ENCODE results near the gene SMAD3.

Gene SMAD3

DNA sequence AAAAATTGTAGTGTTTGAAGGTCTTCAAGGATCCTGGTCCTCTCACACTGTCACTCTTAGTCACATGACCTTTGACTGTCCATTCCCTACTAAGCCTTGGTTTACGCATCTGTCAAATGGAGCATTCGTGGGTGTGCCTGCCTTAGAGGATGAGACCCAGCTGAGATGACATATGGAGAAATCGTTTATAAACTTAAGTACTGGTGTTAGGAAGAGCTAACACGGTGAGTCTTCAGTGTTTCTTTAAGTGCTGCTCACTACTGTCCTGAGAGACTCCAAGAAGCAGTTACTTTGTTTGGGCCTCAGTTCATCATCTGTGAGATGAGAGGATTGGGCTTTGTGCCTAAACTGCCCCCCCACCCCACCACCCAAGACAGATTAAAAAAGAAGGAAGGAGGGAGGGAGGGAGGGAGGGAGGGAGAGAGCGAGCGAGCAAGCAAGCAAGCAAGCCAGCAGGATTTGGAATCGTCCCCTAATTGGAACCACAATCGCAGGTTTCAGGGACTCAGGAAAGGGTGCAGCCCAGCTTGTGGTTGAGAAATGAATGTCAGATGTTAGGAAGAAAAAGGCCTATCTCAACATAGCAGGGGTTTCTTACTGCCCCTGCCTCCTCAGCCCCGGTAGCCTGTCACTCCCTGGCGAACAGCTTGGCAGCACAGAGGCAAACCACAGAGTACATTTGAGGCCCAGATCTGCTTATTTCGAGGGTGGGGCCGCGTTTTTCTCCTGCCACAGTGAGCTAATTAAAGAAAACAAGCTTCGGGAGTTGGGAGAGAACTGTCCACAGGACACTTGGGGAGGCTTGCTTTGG is 32.7 kb downstream of the SMAD3 start:
- DNase-seq: no peak

DNA sequence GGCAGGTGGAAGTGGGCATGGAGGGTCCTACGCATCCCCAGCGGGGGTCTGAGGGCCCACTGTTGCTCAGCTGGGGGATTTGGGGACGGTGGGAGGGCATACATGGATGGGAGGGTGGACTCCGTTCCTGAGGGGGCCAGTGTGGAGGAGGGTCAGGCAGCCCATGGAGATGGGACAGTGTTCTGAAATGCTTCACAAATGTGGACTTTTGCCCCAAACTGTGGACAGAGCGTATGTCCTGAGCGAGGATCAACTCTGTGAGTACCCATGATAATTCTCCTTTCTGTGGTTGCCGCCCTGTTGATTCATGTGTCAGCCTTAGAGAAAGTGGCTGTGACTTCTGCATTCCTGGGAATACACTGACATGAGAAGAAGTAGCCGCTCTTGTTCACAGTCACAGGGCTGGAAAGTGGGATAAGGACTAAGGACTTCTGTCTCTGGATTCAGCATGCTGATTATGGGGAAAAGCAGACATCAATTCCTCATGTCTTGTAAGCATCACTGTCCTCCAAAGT is 33.4 kb downstream of the SMAD3 start:
- no peak for DNase-seq

DNA sequence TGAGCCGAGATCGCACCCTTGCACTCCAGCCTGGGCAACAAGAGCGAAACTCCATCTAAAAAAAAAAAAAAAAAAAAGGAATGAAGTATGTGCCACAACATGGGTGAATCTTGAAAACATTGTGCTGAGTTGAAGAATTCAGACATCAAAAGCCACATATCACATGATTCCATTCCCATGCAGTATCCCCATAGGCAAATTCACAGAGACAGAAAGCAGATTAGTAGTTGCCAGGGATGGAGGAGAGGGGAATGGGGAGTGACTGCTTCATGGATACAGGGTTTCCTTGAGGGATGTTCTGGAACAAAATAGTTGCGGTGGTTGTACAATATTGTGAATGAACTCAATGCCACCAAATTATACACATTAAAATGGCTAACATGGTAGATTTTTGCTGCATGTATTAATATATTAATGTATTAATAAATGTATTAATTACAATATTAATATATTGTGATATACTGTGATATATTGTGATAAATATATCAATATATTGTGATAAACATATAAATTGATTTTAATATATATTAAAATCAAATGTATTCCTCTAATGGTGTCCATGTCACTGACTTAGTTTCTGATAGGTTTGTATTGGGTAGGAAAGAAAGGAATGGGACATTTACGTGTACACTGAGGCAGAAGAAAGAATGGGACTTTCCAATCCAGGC is 34.9 kb downstream of the SMAD3 start:
- no peak for DNase-seq

DNA sequence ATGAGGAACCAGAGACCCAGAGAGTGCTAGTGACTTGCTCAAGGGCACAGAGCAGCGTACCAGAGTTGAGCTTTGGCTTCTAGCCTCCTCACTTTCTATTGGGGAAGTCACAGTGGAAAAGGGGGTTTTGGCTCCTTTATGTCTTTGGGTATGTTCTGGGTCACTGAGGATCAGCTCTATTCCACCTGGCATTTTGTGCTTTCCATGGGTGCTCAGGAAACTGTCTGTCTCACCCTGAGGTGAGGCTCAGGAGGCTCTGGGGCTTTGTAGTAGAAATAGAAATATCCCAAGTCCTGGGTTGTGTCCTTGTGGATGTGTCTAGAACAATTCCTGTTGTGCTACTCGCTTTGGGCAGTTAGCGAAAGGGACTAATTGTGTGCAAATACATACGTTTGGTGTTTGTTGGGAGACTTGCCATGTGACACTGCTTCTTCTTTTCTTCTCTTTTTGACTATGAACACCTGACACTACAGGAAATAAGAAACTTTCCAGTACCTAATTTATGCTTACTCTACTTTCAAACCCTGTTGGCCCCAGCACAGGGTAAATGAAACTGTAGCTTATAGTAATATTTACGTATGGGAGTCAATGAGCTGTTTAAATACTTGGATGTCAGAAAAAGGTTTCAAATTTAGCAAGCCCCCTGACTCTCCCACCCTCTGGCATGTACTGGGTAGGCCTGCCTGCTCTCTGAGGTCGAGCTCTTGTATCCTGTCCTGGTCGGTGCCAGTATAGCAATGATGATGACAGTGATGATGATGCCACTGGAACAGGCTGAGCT is 35.6 kb downstream of the SMAD3 start:
- DNase-seq: no peak

DNA sequence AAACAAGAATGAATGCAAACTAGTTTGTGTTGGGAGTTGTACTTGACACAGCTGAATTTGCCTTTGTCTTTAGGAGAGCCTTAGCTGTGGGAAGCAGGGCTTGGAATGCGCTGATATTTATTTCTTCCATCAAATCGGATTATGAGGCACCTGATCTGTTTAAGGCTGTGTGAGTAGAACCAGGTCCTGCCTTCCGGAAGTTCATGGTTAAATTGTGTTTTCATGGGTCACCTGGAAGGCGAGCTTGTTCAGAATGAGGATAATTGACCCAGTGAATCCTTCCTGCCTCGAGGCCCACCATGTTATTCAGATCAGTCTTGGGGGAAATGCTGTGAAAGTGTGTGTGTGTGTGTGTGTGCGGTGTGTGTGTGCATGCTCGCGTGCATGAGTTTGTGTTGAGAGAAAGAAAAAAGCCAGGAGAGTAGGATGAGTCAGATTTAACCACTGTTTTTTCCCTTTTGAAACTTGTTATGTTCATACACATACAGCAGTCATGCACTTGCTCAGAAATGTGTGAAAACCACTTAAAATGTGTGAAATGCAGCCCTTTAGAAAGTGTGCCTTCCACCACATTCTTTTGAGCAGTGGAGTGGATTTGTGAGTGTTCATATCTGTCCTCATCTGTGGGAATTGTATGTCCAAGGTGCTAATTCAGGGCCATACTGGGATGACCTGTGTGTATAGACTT is 36.7 kb downstream of the SMAD3 start:
- no peak for DNase-seq

DNA sequence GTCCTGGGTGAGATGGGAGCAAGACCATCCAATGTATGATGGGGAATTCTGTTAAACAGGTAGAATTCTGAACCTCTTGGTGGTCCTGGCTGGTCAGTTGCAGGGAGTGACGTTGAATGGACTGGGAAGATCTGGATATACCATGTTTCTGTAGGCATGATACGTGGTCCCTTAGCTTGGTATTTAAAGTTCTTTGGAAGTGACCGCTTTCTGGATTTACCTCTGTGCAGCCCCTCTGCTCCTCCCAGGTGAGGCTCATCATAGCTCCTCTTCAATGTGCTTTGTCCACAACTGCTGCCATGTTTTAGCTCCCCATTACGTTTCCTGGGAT is 37.2 kb downstream of the SMAD3 start:
- no peak for DNase-seq

DNA sequence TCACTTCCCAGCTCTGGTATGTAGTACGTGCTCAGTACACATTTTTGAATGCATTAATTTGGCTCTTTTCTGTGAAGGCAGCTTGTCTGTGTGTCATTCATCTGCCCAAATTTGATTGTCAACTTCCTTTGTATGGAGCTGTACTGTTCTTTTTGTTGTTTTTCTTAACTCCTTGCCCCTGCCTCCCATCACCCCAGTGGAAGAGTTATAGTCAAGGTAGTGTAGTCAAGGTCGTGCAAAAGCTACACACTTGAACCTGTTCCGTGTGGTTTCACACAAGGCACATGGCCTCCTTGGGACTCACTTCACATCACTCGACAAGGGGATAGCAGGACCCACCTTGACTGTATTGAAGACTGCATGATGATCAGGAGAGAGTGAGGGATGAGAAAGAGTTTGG is 37.6 kb downstream of the SMAD3 start:
- no peak for DNase-seq

DNA sequence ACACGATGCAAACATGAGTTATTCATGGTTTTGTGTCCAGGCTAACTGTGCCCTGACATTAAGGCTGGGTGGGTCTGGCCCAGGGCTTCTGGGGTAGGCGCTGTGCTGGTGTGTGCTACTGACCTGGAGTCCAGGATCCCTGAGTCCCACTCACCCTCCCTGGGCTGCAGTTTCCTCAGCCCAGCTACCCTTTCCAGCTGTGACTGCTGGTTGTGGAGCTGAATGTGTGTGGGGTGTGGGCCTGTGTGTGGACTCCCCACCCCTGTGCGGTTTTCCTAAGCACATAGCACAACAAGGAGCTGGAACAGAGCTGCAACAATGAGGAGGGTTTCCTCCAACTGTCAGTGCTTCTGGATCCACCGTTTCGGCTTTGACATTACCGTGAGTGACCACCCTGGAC is 38.0 kb downstream of the SMAD3 start:
- DNase-seq: no peak

DNA sequence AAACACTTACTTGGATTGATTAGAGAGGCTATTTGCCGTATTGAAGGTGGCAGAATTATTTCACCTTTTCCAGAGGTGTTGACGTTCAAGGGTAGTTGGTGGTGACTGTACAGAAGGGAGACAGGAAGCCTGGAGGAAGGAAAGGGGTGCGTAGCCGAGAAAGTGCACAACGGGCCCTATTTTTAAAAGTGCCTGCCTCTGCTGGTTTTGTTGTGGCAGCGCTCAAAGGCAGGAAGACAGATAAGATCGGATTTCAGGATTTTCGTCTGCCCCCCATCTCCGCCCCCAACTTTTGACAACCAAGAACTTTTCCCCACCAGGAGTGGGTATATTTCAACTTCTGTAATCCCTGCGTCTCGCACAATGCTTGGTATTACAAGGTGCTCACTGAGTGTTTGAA is 38.5 kb downstream of the SMAD3 start:
- DNase-seq: no peak

DNA sequence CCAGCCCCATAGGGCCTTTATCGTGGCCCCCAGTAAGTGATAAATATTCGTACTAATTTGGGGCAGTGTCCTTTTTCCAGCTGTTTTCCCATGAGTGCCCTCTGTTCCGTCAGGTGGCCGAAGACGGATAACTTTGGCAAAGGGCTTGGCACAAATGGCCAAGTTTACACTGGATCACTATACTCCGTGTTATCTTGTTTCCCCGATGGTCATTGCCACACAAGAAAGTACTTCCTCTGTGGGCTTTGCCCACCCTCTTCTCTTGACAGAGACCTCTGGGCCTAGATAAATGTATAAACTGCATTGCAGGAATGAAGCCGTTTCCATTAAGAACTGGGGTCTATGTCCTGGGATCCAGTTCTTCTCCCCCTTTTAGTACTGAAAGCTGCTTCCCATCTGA is 39.1 kb downstream of the SMAD3 start:
- DNase-seq: no peak

DNA sequence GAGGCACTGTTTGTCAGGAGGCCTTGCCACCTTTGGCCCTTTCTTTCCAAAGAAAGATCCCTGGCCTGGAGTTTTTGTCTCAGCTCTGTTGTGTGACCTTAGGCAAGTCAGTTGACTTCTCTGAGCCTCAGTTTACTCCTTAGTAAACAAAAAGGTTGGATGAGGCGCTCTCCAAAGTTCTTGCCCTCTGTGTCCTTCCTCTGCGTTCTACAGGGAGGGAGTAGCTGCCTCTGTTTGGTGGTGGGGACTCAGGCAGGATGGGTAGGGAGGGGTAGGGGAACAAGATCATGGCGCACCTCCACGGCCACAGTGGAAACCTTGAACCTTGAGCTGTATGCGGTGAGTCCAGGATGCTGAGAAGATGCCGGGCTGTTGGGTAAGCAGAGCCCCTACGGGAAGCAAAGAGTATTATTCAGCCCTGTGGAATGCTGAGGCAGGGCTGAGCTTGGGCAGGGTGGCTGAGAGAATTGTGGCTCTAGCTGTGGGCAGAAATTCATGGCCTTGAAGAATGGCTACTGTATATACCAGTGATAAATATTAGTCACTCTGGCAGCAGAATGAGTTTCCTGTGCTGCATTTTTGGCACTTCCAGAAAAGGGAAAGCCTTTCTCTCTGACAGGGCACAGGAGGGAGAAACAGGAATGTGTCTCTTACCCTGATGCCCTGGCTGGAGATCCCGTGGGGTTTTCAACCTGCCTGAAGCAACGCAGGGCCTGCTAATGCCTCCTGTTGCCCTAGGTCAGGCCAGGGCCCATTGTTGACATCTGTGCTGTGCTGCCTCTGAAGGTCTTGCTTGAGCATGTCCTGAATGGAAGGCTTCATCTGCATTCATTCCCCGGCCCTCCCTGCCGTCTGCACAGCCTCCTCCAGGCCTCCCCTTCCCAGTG is 39.9 kb downstream of the SMAD3 start:
- DNase-seq: no peak

DNA sequence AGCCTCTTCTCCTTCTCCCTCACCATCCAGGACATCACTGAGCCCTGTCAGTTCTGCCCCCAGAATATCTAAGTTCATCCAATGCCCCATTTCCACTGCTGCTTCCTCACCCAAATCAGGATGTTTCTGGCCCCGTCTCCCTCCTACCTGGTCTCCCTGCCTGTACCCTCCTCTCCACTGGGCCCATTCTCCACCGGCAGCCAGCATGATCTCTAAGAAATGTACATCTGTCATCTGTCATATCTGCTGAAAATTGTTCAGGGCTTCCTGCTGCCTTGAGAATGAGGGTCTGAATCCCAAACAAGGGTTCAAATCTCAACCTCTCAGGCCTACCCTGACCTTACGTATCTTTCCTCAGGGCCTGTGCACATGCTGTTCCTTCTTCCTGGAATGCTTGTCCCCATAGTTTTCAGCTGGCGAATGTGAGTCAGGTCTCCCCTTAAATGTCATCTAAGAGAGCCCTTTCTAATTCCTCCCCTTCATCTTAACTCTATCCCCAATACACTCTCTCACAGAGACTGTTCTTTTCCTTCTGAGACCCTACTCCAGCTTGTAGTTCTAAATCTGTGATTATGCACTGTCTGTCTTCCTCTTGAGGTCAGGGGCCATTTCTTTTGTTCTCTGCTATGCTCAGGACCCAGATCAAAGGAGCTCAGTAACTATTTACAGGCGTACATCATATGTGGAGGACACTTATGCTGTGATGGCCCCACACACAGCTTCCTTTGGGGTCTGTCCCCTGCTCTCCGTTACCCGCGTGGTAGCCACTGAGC is 40.8 kb downstream of the SMAD3 start:
- DNase-seq: no peak

DNA sequence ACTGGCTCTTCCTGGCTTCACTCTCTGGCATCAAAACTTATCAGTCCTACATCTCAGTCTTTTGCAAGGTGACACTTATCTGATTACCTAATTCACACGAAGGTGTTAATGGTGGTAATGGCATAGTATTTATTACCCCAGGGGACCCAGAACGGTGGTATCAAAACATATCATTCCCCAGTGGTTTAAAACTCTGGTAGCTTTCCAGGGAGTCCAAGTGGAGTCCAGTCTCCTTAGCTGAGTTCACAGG is 41.3 kb downstream of the SMAD3 start:
- no peak for DNase-seq

DNA sequence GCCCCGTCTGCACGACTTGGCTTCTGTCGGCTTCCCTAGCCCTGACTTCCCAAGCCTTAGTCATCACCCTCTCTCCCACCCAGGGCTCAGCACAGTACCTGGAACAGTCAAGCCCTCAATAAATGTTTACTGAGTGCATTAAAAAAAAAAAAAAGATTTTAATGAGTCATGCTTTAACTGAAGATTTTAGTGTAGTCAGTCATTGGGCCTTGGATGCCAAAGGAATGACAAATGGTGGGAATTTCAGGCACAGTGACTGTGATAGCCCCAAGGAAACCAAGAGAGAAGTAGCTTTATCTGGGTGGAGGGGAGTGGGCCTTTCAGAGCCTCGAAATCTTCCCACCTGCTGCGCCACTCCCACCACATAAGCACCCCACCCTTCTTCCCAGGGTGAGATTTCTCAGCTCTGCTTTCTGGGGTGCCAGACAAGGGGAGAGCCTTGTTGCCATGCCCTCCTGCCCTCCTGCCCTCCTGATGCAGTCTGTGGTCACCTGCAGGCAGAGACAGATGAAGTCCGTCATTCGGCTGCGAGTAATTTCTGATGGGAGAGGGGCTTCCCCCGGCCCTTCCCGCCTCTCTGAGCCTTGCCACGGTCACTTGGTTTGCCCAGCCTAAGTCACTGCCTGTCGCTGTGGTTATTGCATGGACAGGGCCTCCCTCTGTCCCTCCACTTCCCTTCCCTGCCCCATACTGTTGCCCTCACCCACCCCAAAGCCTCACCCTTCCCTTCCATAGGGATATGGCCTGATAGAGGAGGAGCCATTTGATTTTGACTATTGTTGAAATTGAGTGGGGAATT is 41.8 kb downstream of the SMAD3 start:
- DNase-seq: no peak

DNA sequence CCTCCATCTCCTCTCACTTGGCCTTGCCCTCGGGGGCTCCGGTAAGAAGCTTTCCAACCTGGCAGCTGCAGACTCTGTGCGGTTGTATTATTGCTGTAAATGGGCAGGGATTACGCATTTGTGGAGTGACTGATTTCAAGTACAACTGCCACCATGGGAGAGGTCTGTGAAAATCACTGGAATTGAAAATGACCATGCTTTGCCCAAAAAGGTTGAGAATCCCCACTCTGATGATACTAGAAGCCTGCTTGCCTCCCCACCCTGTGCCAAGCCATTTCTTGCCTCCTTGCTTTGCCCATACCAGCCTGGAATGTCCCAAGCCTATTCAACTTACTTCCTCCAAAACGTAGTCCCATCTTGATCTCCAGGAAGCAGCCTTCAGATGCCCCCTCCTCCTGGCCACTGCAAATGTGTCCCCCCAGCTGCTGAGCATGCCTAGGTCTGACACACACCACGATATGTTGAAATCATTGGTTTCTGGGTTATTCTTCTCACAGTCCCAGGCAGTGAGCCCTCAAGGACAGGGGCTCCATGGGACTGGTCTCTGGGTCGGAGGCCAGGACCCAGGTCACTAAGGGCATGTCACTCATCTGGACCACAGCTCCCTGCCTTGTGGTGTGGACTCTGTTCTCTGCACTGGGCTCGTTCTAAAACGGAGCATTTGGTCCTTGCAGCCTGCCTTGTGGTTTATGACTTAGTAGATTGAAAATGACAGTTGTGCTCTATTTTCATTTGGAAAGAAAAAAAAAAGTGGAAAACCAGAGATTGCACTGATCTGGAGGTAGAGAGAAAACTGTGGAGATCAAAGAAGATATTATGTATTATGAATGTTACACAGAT is 42.9 kb downstream of the SMAD3 start:
- DNase-seq: no peak

DNA sequence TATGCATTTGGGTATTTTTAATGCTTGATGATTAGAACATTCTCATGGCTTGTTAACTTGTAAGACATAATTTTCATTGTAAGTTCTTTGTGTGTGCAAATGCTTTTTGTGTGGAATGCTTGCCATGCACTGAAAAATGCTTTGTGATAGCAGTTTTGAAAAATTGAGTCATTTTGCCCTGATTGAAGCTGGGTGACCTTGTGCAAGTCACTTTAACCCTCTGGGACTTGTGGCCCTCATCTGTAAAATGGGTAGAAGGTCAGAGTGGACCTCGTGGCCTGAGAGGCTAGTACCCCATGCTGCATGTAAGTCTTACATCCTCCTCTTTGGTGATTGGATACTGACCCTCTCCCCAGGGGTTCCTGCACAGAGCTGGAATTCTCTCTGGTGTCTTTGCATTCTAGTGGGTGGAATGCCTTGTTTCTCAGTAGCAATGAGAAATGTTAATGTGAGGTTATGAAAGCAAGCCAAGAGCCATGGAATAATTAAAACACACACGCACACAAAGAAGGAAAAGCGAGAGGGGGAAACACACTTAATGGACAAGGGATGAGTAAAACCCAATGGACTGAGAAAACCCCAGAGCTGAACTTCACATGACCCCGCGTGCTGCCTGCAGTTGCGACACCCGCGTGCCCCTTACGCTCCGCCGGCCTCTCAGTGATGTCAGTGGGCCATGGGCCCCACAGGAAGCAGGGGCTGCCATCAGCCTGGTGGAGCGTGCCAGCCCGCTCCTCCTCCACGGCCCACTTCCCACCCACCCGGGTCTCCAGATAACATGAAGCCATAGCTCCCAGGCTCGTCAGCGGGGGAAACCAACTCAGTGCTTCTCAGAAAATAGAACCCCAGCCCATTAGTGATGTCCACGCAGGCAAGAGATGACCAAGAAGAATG is 44.0 kb downstream of the SMAD3 start:
- no peak for DNase-seq

DNA sequence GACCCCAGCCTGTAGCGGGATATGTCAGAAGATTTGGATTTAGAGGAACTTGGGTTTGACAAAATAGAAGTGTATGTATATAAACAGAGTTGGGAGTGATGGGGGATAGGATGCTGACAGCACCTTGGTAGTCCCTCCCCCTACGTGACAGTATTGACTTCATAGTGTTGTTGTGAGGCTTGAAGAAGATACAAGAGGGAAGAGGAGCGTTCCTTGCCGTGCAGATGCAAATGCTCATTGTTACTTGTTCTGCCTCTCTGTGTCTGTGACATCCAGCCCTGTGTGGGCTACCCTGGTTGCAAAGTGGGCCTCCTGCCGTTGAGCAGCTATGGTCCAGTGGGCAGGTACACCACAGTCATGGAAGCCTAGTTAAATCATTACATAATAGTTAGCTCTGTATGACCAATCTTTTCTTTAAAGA is 45.0 kb downstream of the SMAD3 start:
- DNase-seq: no peak

DNA sequence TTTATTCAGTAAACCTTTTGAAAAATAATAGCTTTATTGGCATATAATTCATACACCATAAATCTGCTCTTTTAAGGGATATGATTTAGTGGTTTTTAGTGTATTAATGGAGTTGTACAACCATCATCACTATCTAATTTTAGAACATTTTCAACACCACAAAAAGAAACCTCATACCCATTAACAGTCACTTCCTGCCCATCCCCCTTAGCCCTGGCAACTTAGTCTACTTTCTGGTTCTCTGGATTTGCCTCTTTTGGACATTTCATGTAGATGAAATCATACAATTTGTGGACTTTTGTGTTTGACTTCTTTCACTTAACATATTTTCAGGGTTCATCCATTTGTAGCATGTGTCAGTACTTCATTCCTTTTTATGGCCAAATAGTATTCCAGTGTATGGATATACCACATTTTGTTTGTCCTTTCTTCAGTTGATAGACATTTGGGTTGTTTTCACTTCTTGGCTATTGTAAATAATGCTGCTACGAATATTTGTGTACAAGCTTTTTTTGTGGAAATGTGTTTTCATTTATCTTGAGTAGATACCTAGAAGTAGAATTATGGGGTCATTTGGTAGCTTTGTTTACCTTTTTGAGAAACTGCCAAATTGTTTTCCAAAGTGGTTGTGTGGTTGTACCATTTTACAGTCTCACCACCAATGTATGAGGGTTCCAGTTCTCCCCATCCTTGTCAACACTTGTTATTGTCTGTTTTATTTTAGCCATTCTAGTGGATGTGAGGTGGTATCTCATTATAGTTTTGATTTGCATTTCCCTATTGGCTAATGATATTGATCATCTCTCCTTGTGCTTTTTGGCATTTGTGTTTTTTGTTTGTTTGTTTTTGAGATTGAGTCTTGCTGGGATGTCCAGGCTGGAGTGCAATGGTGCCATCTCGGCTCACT is 45.8 kb downstream of the SMAD3 start:
- no peak for DNase-seq

Data from NCI-H1694 treated with DMSO at 0.1 percent for 48 hours (cell line).